PFSK-1 (cell line): ENCODE results near the gene PIEZO2.

Experiments used
- FOXP2 ChIP-seq: optimal IDR thresholded peaks from 2 replicates; pipeline ENCODE3; 2011; ENCODE audit warnings: borderline replicate concordance, control low read depth, inconsistent platforms; ENCODE audit not compliant: insufficient read depth; ENCODE audit errors: extremely low read length, extremely low read depth
- POLR2AphosphoS5 ChIP-seq: IDR thresholded peaks from 2 replicates; pipeline ENCODE4 v1.6.1; 2012; ENCODE audit warnings: low read depth, mild to moderate bottlenecking, control low read depth, low read length, moderate library complexity
- REST ChIP-seq, 2 experiments: IDR thresholded peaks; 2 replicates each; pipeline versions ENCODE4 v1.6.1 to v1.8.0; 2011 to 2012; ENCODE audit warnings: low read depth in 2 of 2, low read length in 2 of 2, control low read depth in 1 of 2, inconsistent platforms in 1 of 2, mild to moderate bottlenecking in 1 of 2, moderate library complexity in 1 of 2; ENCODE audit not compliant: insufficient read depth in 1 of 2
- SIN3A ChIP-seq: IDR thresholded peaks from 2 replicates; pipeline ENCODE4 v1.6.1; 2012; ENCODE audit warnings: mild to moderate bottlenecking, low read length, moderate library complexity, borderline replicate concordance; ENCODE audit not compliant: insufficient read depth
- TAF1 ChIP-seq: IDR thresholded peaks from 2 replicates; pipeline ENCODE4 v1.6.1; 2012; ENCODE audit warnings: low read length, control low read depth, borderline replicate concordance; ENCODE audit not compliant: insufficient read depth

- TF ChIP-seq REST (IDR thresholded peaks at IDR 0.05; ENCODE audit: insufficient read depth in 1 of 2, low read depth in 2 of 2, low read length in 2 of 2) (no peak), POLR2AphosphoS5 (no peak), SIN3A (no peak), TAF1 (no peak), FOXP2 (no peak)
Observed at GRCh38 chr18:11124054-11124453, 25.3 kb downstream of the PIEZO2 start.
